K562 (cell line): ENCODE results near the gene KCNAB1. TPM values are rescaled to one million over a fixed set of nuclear protein-coding genes. Genes with fewer than 3 reads are reported as not detected.

Experiments used
- ATAC-seq: fragments of 200-7000 bp; cut with Tn5 transposase; 3 replicates; pipeline ENCODE4 v1.9.1; 2020; ENCODE audit warnings: moderate library complexity
- BruUV-seq: library from RNA; stranded (reverse); fragments of 400-500 nt; replicated peaks from 2 replicates; lab custom pipeline; 2021; lab: Mats Ljungman, UMichigan
- CTCF ChIA-PET: fragments of 300-600 bp; formaldehyde crosslinking; extraction: SDS; loops from one replicate; lab custom pipeline; 2021; ENCODE audit warnings: low intra/inter-chr PET ratio; lab: Yijun Ruan, JAX
- POLR2A ChIA-PET: fragments of 300-600, 350-650 bp; sonication (Branson Sonifier 250); formaldehyde crosslinking; extraction: SDS; loops from one replicate; lab custom pipeline; 2021; ENCODE audit warnings: antibody characterized with exemption, inconsistent platforms; lab: Yijun Ruan, JAX
- DNase-seq, 4 experiments: peaks; one replicate each; pipeline versions ENCODE4 v3.0.0 to v3.0.0-alpha.2; 2011 to 2018; ENCODE audit warnings: low spot score in 3 of 4, mixed read lengths in 3 of 4; ENCODE audit errors: extremely low read depth in 1 of 4
- FAIRE-seq: peaks from 2 replicates; lab custom pipeline; 2011; peaks lifted over from hg19 to GRCh38; lab: Jason Lieb, UNC
- H2AFZ ChIP-seq: 2 replicates; pipeline ENCODE4 v1.6.0; 2011; ENCODE audit warnings: low read depth, low read length, control low read depth, inconsistent platforms
- H3K27ac ChIP-seq: fragments of 200-600 bp; 3 replicates; pipeline ENCODE4 v1.8.0; 2011; ENCODE audit warnings: low read depth, mild to moderate bottlenecking, control low read depth, inconsistent platforms, low read length, moderate library complexity, mixed read lengths; ENCODE audit errors: extremely low read depth
- H3K27me3 ChIP-seq, 2 experiments: fragments of 300-600 bp in 1 of 2; 2 replicates in 1 of 2; 3 replicates in 1 of 2; pipeline versions ENCODE4 v1.6.0 to v1.8.0; 2011; ENCODE audit warnings: inconsistent platforms in 2 of 2, low read length in 2 of 2, mild to moderate bottlenecking in 1 of 2, mixed read lengths in 1 of 2, moderate library complexity in 1 of 2; ENCODE audit not compliant: control insufficient read depth in 2 of 2, insufficient read depth in 2 of 2
- H3K36me3 ChIP-seq: fragments of 300-600 bp; 3 replicates; pipeline ENCODE4 v1.8.0; 2011; ENCODE audit warnings: mild to moderate bottlenecking, low read length, inconsistent platforms; ENCODE audit not compliant: control insufficient read depth, insufficient read depth
- H3K4me1 ChIP-seq, 2 experiments: fragments of 200-600 bp in 1 of 2; replicated peaks in 1 of 2; 2 replicates in 1 of 2; 3 replicates in 1 of 2; pipeline versions ENCODE4 v1.5.1 to v1.8.0; 2011; ENCODE audit warnings: inconsistent platforms in 2 of 2, low read length in 2 of 2, mild to moderate bottlenecking in 1 of 2, mixed read lengths in 1 of 2, moderate library complexity in 1 of 2; ENCODE audit not compliant: control insufficient read depth in 2 of 2, insufficient read depth in 2 of 2
- H3K4me2 ChIP-seq: 2 replicates; pipeline ENCODE4 v1.6.1; 2011; ENCODE audit warnings: low read length, control low read depth, inconsistent platforms, mixed read lengths; ENCODE audit not compliant: insufficient read depth
- H3K4me3 ChIP-seq: fragments of 200-600 bp; sonication (generic), shearing (Covaris generic); 2 replicates; pipeline ENCODE4 v1.5.1; 2016; ENCODE audit warnings: control low read depth, inconsistent platforms
- H3K79me2 ChIP-seq: fragments of 200-600 bp; 3 replicates; pipeline ENCODE4 v1.8.0; 2011; ENCODE audit warnings: low read length, inconsistent platforms; ENCODE audit not compliant: control insufficient read depth, insufficient read depth
- H3K9ac ChIP-seq, 2 experiments: 2 replicates each; pipeline versions ENCODE4 v1.6.0 to v1.6.1; 2011; ENCODE audit warnings: low read depth in 2 of 2, low read length in 2 of 2, control low read depth in 1 of 2, inconsistent platforms in 1 of 2, mild to moderate bottlenecking in 1 of 2, mixed read lengths in 1 of 2; ENCODE audit not compliant: insufficient read depth in 1 of 2
- H3K9me1 ChIP-seq: one replicate; pipeline ENCODE4 v1.6.0; 2011; ENCODE audit warnings: inconsistent platforms, mild to moderate bottlenecking, low read length, moderate library complexity; ENCODE audit not compliant: control insufficient read depth, insufficient read depth
- H3K9me3 ChIP-seq: replicated peaks from 2 replicates; pipeline ENCODE4 v1.5.1; 2011; ENCODE audit warnings: low read depth, low read length, inconsistent platforms; ENCODE audit not compliant: control insufficient read depth, insufficient read depth
- H4K20me1 ChIP-seq: replicated peaks from 2 replicates; pipeline ENCODE4 v1.6.1; 2011; ENCODE audit warnings: low read length, inconsistent platforms, mixed read lengths; ENCODE audit not compliant: control insufficient read depth, insufficient read depth
- CCNT2 ChIP-seq: IDR thresholded peaks from 2 replicates; pipeline ENCODE4 v1.6.1; 2011; ENCODE audit warnings: borderline replicate concordance, low read depth, mild to moderate bottlenecking, moderate library complexity, mixed read lengths, low read length; ENCODE audit not compliant: insufficient read length; ENCODE audit errors: extremely low read depth
- CHD2 ChIP-seq: IDR thresholded peaks from 2 replicates; pipeline ENCODE4 v1.6.1; 2011; ENCODE audit warnings: low read depth, low read length
- CXXC5 ChIP-seq: fragments of 250-450 bp; sonication (Bioruptor Pico); IDR thresholded peaks from 2 replicates; pipeline ENCODE4 v1.8.0; 2022; ENCODE audit warnings: inconsistent platforms, mild to moderate bottlenecking, moderate library complexity
- HDAC6 ChIP-seq: IDR thresholded peaks from 2 replicates; pipeline ENCODE4 v1.6.1; 2012; ENCODE audit warnings: low read depth, mild to moderate bottlenecking, control low read depth, inconsistent platforms, low read length, moderate library complexity
- IRF1 ChIP-seq: sonication (generic); formaldehyde crosslinking; IDR thresholded peaks from 2 replicates; pipeline ENCODE4 v1.8.0; 2022; ENCODE audit warnings: missing genetic modification reagents, mild to moderate bottlenecking, borderline replicate concordance
- MEF2A ChIP-seq: IDR thresholded peaks from 2 replicates; pipeline ENCODE4 v1.6.1; 2011; ENCODE audit warnings: low read depth, mild to moderate bottlenecking, low read length, moderate library complexity; ENCODE audit not compliant: control insufficient read depth
- MXI1 ChIP-seq: IDR thresholded peaks from 2 replicates; pipeline ENCODE4 v1.6.1; 2011; ENCODE audit warnings: low read depth, mild to moderate bottlenecking, improper control_type of control experiment, low read length
- NRF1 ChIP-seq, 2 experiments: fragments of 450-650 bp; IDR thresholded peaks in 1 of 2; conservative IDR thresholded peaks in 1 of 2; 2 replicates each; pipeline ENCODE4 v1.6.1; 2014; ENCODE audit warnings: mild to moderate bottlenecking in 2 of 2
- PHF8 ChIP-seq: fragments of 200-600 bp; sonication (generic); IDR thresholded peaks from 2 replicates; pipeline ENCODE4 v1.6.1; 2012; ENCODE audit warnings: mixed run types, mild to moderate bottlenecking, inconsistent platforms, low read length, moderate library complexity, borderline replicate concordance
- SMC3 ChIP-seq: conservative IDR thresholded peaks from 2 replicates; pipeline ENCODE4 v1.6.1; 2011; ENCODE audit warnings: low read depth, low read length, improper control_type of control experiment; ENCODE audit not compliant: insufficient read depth
- SNIP1 ChIP-seq: fragments of 450-650 bp; IDR thresholded peaks from 2 replicates; pipeline ENCODE4 v1.7.1; 2017; ENCODE audit warnings: low read depth, mild to moderate bottlenecking
- ZFP36 ChIP-seq: fragments of 150-350 bp; IDR thresholded peaks from 2 replicates; pipeline ENCODE4 v1.6.1; 2018; ENCODE audit warnings: low read length, low read depth; ENCODE audit not compliant: partially characterized antibody
- ZFP91 ChIP-seq: sonication (generic); formaldehyde crosslinking; IDR thresholded peaks from 2 replicates; pipeline ENCODE4 v1.8.0; 2022; ENCODE audit warnings: mild to moderate bottlenecking, missing genetic modification reagents
- ZKSCAN3 ChIP-seq: fragments of 250-450 bp; sonication (Bioruptor Pico); IDR thresholded peaks from 2 replicates; pipeline ENCODE4 v1.4.0; 2020
- ZNF124 ChIP-seq: sonication (generic); formaldehyde crosslinking; IDR thresholded peaks from 2 replicates; pipeline ENCODE4 v1.8.1; 2022; ENCODE audit warnings: missing genetic modification reagents
- ZNF165 ChIP-seq: fragments of 250-450 bp; sonication (Bioruptor Pico); IDR thresholded peaks from 2 replicates; pipeline ENCODE4 v1.4.0; 2020; ENCODE audit warnings: borderline replicate concordance
- ZNF644 ChIP-seq: fragments of 200-800 bp; sonication (Bioruptor generic); IDR thresholded peaks from 2 replicates; pipeline ENCODE4 v1.6.1; 2016; ENCODE audit warnings: low read depth, missing genetic modification characterization, missing compliant biosample characterization
- ZNF766 ChIP-seq: fragments of 200-800 bp; sonication (Bioruptor generic); conservative IDR thresholded peaks from 2 replicates; pipeline ENCODE4 v1.6.1; 2016; ENCODE audit warnings: missing genetic modification characterization, missing compliant biosample characterization
- WGBS: fragments of 100-300 bp; shearing (Covaris generic); methylation state at CpG from one replicate; pipeline ENCODE4 v1.1.6; 2016; ENCODE audit warnings: low coverage, mixed read lengths; ENCODE audit not compliant: insufficient coverage; ENCODE audit errors: missing lambda C conversion rate; 5-methylcytosine and 5-hydroxymethylcytosine counted together
- in situ Hi-C: fragments of 300-500 bp; cut with MboI; formaldehyde crosslinking; loops from 4 replicates; pipeline ENCODE4 v1.15.0; 2018; ENCODE audit warnings: inconsistent platforms, mixed read lengths
- intact Hi-C: fragments of 100-400 bp; cut with micrococcal nuclease; formaldehyde crosslinking; loops from 2 replicates; pipeline ENCODE4 v1.14.2; 2022
- polyA plus RNA-seq, 8 experiments: library from polyadenylated mRNA; depleted of rRNA in 4 of 8; stranded (reverse) in 5 of 8; unstranded in 3 of 8; fragments of >200 nt; fragmentation: Nextera tagmentation in 2 of 8; fragmentation: Illumina TruSeq in 1 of 8; extraction: Ambion mirVana in 2 of 8; extraction: Trizol in 1 of 8; gene quantifications; 2 replicates each; pipeline versions ENCODE4 v1.2.1 to v1.2.3, GENCODE V29; 2011 to 2014; ENCODE audit warnings: inconsistent platforms in 1 of 8, missing spikeins in 1 of 8
- total RNA-seq, 7 experiments: library from RNA; depleted of rRNA in 6 of 7; stranded (reverse); fragments of >200 nt in 6 of 7; fragmentation: Illumina TruSeq in 2 of 7; extraction: Trizol in 2 of 7; gene quantifications; 2 replicates each; pipeline versions ENCODE4 v1.2.1 to v1.2.3, GENCODE V29; 2011 to 2021; ENCODE audit warnings: low replicate concordance in 1 of 7

The KCNAB1 gene
- total and polyA plus RNA-seq, 9 of the 15 experiments (the other 6 are each of a cell fraction or from before 2014, with no cell fraction given): 0.14 to 1.2 (median 0.51) TPM

- no peak for TF ChIP-seq NRF1 (conservative IDR thresholded peaks at IDR 0.05 in 1 of 2, IDR thresholded peaks at IDR 0.05 in 1 of 2)
- TF ChIP-seq PHF8: no peak
- no peak for TF ChIP-seq SMC3
Measured at GRCh38 chr3:156109989-156110388, 10.4 kb upstream of the KCNAB1 start (continued).

GRCh38 chr3:156126467-156126866, 6.1 kb downstream of the KCNAB1 start:
- H3K4me1 ChIP-seq: no peaks in the 10 kb centered on the region

More at GRCh38 chr3:156126467-156126866, 6.1 kb downstream of the KCNAB1 start:
- Histone ChIP-seq H3K36me3 (no peaks in the 10 kb centered on the region), H2AFZ (no peak overlapping the region), H3K4me2 (no peak overlapping the region), H3K27ac (no peak overlapping the region), H3K27me3 (0 out of 5 replicates have a peak, but pooled peaks cover 0 to 5% of the 10 kb centered on the region in 2 experiments), H3K9me3 (no peaks in the 10 kb centered on the region), H3K4me3 (no peak overlapping the region), H3K9ac (no peak overlapping the region), H4K20me1 (no peaks in the 10 kb centered on the region), H3K9me1 (no peaks in the 10 kb centered on the region), H3K79me2 (no peaks in the 10 kb centered on the region)
- FAIRE-seq: no peak
- TF ChIP-seq MXI1 (no peak), ZNF165 (no peak), CCNT2 (no peak), ZNF766 (no peak), ZNF644 (tag) (no peak), MEF2A (no peak), ZNF124 (CRISPR knock-in tag) (no peak), IRF1 (CRISPR knock-in tag) (no peak), ZFP36 (no peak), ZFP91 (no peak), ZKSCAN3 (CRISPR knock-in tag) (no peak), SNIP1 (no peak), CHD2 (no peak), CXXC5 (CRISPR knock-in tag) (no peak), HDAC6 (no peak)
- BruUV-seq: no TSS peak
- in situ Hi-C loops (loop anchor here (25.0 kb wide), 1 partner anchor 561 kb away; no protein-coding TSS in a partner anchor), intact Hi-C loops (no loop called here)
- WGBS: 3% methylated on average over 3 of the region's 3 CpGs
- DNase-seq: no peak
- no peak for ATAC-seq
- ChIA-PET CTCF (no interaction called here), POLR2A (interaction anchor here (0.9 to 1.4 kb wide), 2 partner anchors 19 to 321 kb away, joined by 3 to 4 read pairs; partner anchors contain the start of gene C3orf33)
